GOT3 (cell line): ENCODE measurements around the gene NTN3.
A peak's percentile ranks its signal among the peaks of the same experiment; 100 is the strongest.
"Not testable (repeated sequence)": the region's sequence is repeated elsewhere in the genome, so short reads cannot be mapped to it uniquely, and the experiment has no call there.

Experiments used
- DNase-seq: peaks from one replicate; lab custom pipeline; 2025; ENCODE audit warnings: mixed read lengths; lab: John Stamatoyannopoulos, UW

Gene NTN3

DNA sequence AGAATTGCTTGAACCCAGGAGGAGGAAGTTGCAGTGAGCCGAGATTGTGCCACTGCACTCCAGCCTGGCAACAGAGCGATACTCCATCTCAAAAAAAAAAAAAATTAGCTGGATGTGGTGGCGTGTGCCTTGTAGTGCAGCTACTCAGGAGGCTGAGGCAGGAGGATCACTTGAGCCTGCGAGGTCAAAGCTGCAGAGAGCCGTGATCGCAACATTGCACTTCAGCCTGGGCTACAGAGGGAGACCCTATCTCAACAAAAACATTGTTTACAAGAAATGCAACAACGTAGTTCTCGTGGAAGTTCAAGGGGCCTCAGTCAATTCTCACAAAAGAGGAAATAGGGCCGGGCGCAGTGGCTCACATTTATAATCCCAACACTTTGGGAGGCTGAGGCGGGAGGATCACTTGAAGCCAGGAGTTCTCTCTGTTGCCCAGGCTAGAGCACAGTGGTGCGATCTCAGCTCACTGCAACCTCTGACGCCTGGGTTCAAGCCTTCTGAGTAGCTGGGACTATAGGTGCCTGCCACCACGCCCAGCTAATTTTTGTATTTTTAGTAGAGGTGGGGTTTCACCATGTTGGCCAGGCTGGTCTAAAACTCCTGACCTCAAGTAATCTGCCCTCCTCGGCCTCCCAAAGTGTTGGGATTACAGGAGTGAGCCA lies 29.8 kb upstream of the NTN3 start:
- not testable (repeated sequence) for DNase-seq

DNA sequence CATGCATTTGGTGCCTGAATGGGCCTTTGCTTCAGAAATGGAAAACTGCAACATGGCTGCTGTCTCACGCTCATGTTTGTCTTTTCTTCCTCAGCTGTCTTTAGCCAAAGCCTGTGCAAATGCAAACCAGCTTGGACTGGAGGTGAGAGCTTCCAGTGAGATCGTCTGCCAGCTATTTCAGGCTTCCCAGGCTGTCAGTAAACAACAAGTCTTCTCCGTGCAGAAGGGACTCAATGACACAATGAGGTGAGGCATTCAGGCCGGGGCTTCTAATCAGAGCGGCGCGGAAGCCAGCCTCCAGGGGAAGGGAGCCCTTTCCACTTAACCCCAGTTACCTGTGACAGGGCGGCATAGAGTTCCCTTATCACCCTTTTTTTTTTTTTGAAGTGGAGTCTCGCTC lies 27.5 kb upstream of the NTN3 start:
- no peak for DNase-seq

DNA sequence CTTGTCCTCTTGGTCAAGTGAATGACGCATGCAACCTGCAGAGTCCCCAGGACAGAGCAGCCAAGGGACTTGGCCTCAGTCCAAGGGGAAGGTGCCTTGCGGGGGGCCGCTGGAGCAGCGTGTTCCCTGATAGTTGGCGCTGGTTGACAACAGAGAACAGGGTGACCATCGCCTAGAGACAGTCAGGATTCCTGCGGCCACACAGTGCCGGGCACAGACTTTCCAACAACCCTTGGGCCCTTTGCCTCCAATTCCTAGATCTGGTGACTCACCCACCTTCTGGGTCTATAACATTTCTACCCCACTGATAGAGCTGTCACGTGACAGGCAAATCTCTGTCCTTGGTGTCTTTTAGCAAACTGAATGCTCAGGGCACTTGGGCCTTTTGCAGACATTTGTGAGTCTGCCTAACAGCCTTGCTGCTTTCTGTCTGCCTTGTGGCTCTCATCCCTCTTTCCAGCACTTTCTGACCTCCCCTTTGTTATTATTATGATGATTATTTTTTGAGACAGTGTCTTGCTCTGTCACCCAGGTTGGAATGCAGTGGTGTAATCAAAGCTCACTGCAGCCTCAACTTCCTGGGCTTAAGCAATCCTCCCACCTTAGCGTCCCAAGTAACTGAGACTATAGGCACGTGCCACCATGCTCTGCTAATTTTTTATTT lies 23.0 kb upstream of the NTN3 start:
- DNase-seq, result no peak

DNA sequence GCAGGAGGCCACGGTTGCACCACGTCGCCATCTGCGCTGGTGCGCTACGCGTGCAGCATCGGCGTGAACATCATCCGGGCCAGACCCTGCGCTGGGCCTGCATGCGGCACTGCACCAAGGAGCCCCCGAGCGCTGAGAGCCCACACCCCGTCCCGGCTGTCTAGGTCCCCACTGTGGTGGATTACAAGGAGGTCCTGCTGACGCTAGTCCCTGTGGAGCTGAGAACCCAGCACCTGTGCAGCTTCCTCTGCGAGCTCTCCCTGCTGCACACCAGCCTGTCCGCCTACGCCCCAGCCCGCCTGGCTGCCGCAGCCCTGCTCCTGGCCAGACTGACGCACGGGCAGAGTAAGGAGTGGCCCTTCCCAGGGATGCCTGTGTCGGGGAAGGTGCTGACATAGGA lies 22.0 kb upstream of the NTN3 start:
- no peak for DNase-seq

DNA sequence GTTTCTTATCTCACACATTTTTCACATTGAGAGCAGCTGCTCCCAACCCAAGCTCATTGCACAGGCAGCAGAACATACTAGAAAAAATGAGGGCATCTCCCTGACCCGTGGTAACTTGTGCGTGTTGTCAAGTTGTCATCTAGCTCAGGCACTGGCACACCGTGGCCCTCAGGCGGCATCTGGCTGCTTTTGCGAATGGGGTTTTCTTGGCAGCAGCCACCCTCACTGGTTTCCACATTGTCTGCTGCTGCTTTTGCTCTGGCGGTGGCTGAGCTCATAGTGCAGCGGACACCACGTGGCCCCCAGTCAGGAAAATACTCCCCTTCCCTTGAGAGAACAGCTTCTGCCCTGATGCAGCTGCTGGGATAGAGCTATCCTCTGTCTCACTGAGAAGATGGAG lies 20.6 kb upstream of the NTN3 start:
- no peak for DNase-seq

DNA sequence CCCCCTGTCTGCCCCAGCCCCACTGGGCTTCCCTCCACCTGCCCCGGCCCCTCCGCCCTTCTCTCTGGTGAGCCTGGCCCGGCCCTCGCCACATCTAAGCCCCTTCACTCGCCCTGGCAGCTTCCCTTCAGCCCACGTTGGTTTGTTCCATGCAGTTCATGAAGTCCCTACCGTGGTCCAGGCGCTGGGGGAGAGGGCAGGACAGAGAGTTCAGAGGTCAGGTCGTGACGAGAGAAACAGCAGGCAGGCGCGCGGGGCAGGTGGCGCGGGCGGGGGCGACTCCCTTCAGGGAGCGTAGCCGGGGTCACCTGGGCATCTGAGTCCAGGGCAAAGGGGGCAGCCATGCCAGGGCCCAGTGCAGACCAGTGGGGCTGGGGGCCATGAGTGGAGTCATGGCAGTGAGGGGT lies 20.1 kb upstream of the NTN3 start:
- DNase-seq, result no peak

DNA sequence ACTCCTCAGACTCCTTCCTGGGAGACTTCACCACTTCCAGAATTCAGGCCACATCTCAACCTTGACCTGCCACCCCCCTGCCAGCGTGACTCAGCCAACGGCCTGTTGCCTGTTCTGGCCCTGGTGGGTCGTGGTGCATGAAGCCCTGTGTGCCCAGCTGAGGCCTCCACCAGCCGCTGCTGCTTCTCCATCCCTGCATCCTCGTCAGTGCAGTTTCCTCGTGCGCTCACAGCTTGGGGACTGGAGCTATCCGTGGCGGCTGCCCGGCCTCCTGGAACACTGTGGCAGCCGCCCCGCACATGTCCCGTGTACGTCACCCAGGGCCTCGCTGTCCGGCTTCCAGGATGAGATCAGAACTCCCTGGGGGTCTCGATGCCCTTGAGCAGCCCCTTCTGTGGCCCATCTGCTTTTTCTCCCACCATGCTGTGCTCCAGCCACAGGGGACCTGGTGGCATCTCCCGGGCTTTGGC lies 19.2 kb upstream of the NTN3 start:
- DNase-seq, result no peak

DNA sequence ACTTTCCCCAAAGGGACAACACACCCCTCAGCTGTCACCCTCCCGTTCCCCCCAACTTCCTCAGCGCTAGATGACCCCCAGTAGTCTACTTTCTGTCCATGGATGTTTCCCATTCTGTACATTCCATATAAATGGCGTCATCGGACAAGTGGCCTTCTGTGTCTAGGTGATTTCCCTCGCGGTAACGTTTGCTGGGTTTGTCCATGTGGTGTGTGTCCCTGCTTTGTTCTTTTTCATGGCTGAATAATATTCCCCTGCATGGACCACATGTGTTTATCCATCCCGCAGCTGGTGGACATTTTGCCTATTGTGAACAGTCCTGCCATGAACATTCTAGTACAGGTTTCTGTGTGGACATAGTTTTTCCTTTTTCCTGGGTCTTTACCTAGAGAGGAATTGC lies 18.4 kb upstream of the NTN3 start:
- no peak for DNase-seq

DNA sequence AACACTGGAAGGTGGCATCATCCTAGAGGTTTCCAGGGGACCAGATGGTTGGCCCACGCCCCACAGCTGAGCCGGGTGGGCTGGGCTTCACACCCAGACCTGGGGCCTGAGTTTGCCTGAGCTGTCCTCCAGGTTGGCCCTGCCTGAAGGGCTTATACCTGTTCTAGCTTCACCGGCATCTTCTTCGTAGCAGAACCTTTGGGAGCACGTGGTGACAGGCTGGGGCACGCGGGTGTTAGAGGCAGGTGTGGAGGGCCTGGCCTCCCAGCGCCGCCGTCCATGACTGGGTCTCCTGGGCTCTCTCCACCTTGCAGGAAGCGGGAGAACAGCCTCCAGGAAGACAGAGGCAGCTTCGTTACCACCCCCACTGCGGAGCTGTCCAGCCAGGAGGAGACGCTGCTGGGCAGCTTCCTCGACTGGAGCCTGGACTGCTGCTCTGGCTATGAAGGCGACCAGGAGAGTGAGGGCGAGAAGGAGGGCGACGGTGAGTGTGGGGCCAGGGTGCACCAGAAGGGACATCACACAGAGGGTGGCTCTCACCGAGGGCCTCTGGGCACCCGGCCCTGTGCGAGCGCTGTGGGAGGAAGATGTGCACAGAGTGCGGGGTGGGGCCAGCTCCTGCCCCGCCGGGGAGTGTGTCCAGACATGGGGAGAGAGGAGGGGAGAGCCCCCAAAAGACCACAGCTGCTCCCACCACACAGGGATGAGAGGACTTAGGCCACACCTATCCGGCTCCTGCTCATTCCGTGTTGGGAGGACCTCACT lies 15.8 kb upstream of the NTN3 start:
- no peak for DNase-seq

DNA sequence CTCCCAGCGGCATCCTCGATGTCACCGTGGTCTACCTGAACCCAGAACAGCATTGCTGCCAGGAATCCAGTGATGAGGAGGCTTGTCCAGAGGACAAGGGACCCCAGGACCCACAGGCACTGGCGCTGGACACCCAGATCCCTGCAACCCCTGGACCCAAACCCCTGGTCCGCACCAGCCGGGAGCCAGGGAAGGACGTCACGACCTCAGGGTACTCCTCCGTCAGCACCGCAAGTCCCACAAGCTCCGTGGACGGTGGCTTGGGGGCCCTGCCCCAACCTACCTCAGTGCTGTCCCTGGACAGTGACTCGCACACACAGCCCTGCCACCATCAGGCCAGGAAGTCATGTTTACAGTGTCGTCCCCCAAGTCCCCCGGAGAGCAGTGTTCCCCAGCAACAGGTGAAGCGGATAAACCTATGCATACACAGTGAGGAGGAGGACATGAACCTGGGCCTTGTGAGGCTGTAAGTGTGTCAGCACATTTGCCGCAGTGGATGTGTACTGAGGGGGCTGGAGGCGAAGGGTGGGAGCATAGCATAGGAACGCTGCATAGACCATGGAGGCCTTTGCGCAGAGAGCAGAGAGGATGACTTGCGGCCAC lies 14.4 kb upstream of the NTN3 start:
- no peak for DNase-seq

DNA sequence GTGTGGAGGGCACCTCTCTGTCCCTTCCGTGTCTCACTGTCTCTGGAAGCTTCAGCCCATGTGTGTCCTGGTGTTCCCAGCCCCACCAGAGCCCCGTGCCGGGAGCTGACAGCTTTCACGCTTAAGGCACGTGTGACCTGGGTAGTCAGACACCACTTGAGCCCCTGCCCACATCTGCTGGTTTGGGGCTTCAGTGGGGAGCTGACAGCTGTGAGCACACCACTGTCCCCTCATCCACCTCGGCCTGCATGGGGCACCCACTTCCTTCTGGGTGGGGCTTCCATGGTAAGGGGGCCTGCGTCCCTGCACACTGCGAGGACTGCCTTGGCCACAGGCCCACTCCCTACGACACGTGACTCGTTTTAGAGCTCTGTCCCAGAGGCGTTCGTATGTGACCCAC lies 13.8 kb upstream of the NTN3 start:
- no peak for DNase-seq

DNA sequence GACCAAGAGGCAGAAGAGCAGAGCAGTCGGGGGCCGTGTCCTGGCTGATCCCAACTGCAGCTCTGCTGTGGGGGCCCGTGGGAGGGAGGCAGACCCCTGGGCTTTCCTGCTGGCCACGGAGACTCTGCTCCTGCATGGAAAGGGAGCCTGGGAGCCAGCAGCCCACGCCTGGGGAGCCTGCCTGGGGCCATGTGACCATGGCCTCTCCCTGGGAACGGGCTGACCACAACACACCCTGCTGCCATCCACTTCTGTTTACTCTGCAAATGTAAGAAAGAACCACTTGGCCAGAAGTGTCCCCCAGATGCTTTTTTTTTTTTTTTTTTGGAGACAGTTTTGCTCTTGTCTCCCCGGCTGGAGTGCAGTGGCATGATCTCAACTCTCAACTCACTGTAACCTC lies 13.2 kb upstream of the NTN3 start:
- DNase-seq, result no peak

DNA sequence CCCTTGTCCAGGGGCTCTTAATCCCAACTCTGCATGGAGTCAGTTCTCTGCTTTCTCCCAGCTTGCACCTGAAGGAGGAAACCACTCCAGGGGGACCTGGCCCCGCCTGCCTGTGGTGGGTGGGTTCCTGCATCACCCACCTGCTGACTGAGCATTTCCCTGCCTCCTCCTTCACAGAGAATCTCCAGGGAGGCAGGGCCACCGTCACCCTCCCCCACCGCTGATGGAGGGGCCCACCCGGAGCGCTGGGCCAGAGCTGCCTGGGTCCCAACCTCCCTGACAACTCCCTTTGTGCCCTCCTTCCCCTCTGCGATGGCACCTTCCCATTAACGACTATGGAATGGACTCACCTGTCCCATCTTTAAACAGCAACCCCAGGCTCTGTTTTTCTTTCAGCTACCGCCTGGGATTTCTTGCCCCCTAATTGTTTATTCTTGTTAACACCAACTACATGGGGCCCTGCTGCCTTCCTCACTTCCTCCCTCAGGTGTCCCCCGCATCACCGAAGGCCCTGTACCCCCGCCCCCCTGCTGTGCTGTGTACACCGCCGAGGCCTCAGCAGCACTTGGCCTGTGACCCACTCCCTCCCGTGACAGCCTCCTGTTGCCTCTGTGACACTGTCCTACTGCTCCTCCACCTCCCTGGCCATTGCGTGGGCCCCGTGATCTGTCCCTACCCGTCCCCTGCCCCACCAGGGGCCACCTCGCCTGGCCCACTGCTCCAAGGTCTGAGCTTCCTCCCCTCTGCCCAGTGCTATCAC lies 12.0 kb upstream of the NTN3 start:
- DNase-seq, result no peak

DNA sequence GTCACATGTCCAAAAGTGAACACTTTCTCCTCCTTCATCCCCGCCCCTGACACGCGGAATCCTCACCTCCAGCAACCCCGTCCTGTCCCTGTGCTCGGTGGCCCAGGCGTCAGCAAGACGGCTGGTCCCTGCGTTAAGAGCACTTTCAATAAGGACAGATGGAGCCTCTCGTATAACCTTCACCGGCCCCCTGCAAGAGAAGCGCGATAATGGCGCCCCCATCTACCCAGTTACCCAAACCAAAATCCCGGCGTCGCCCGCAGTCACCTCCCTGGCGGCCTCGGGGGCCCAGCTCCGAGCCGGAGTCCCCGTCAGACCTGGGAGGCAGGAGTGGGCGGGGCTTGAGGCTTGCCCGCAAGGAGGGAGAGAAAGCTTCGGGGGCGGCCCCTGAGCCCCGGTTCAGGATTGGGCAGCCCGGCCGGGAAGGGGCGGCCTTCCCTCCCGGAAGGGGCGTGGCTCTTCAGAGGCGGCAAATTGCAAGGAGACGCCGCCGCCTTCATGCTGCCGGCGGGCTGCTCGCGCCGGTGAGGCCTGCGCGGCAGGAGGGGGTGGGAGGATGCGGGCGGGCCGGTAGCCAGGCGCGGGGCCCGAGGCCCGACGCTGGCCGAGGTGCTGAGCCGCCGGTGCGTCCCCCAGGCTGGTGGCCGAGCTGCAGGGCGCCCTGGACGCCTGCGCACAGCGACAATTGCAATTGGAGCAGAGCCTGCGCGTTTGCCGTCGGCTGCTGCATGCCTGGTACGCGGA lies 11.3 kb upstream of the NTN3 start, which contains the start of gene TEDC2:
TSS of gene TEDC2 (plus strand) at position 463 of the 744 bp plus-strand sequence. CDS start at position 499, 36 bp downstream.
- DNase-seq, result peak; percentile 82

DNA sequence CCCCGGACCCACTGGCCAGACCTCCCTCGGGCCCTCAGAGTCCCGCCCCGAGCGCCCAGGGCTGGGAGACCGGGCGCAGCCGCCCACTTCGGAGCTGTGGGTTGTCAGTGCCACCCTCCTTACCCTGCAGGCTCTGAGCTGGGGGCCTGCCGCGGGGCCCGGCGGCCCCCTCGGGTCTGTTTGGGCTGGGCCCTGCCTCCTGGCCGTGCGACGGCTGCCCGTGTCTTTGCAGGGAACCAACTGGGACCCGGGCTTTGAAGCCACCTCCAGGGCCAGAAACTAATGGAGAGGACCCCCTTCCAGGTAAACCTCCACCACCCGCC lies 10.7 kb upstream of the NTN3 start:
- no peak for DNase-seq

DNA sequence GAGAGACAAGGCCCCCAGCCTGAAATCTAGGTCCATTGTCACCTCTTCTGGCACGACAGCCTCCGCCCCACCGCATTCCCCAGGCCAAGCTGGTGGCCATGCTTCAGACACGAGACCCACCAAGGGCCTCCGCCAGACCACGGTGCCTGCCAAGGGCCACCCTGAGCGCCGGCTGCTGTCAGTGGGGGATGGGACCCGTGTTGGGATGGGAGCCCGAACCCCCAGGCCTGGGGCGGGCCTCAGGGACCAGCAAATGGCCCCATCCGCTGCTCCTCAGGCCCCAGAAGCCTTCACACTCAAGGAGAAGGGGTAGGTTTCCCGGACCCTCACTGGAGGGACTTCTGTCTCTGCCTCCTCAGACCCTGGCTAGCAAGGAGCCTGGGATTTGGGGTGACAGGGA lies 10.2 kb upstream of the NTN3 start:
- no peak for DNase-seq

DNA sequence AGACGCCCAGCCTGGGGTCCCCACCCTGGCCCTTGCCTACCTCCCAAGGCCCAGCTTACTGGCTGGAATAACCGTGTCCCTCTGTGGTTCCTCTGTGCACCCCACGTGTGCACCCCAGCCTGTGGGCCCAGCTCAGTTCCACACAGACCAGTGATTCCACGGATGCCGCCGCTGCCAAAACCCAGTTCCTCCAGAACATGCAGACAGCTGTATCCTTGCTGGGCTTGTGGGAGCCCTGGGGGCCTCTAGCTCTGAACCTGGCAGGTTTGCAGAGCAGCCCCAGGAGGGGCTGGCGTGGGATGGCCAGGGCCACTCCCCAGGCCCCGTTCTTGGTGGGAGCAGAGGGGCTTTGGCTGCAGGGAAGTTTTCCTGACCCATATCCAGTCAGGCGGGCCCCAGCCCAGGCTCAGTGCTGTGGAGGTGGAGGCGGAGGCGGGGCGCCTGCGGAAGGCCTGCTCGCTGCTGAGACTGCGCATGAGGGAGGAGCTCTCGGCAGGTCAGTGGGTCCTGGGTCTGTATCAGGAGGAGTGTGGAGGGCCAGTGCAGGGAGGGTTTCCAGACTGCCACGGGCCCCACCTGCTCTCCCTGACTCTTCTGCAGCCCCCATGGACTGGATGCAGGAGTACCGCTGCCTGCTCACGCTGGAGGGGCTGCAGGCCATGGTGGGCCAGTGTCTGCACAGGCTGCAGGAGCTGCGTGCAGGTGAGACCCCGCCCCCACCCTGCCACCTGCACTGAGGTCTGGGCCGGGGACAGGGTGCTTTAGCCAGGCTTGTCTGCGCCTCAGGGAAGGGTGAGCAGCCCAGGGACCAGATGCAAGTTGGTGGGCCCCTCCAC lies 8.8 kb upstream of the NTN3 start:
- no peak for DNase-seq

DNA sequence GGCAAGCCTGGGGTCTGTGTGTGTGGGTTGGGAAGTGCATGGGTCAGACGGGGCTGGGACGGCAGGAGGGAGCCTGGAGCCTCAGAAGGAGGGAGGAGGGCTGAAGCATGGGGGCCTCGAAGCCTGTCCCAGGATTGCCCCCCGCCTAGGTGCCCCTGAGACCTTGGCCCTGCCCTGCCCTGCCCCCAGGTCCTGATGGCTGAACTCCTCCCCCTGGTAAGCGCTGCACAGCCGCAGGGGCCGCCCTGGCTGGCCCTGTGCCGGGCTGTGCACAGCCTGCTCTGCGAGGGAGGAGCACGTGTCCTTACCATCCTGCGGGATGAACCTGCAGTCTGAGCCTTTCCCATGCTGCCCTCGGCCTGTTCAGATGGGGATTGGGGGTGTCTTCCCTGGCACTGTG lies 6.8 kb upstream of the NTN3 start:
- DNase-seq, result no peak

DNA sequence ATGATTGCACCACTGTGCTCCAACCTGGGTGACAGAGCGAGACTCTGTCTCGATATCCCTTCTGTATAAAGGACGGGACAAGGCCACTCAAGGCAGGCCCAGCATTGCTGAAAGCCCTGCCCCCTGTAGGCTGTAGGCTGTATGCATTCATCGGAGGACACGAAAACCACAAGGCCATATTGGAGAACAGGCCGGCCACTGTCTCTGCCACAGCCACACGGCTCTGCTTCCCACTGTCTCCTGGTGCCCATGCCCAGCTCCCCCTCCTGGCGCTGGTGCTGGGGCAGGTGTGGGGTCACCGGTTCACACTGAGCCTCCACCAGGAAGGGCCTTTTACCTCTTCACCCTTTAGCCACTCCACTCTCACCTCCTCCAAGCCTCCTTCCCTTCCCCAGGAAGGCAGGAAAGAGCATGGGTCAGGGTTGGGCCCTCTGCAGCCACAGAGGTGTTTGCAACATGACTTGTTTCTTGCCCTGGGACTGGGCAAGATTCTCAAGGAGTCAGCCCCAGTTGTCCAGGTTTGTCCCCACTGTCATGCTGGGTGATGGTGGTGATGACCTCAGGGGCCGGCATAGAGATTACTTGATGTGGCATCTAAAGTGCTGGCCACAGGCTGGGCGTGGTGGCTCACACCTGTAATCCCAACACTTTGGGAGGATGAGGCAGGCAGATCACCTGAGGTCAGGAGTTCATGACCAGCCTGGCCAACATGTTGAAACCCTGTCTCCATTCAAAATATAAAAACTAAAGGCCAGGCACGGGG lies 5.3 kb upstream of the NTN3 start:
- no peak for DNase-seq
